Muscle layer of colon (tissue), 2 donors: ENCODE data around the gene TIMM23.
"Not testable (repeated sequence)": the region's sequence is repeated elsewhere in the genome, so short reads cannot be mapped to it uniquely, and the experiment has no call there.

Experiments used
- H3K27ac ChIP-seq: one replicate; pipeline ENCODE4 v1.7.0; 2013; ENCODE audit warnings: low read depth, mild to moderate bottlenecking, low read length, moderate library complexity
- H3K27me3 ChIP-seq, 2 donors: one replicate each; pipeline ENCODE4 v1.7.0; 2013; ENCODE audit warnings: low read length in 2 of 2, mild to moderate bottlenecking in 2 of 2; ENCODE audit not compliant: insufficient read depth in 2 of 2, control insufficient read depth in 1 of 2
- H3K36me3 ChIP-seq: one replicate; pipeline ENCODE4 v1.7.0; 2013; ENCODE audit warnings: mild to moderate bottlenecking, low read length; ENCODE audit not compliant: insufficient read depth
- H3K4me1 ChIP-seq: one replicate; pipeline ENCODE4 v1.7.0; 2013; ENCODE audit warnings: mild to moderate bottlenecking, low read length; ENCODE audit not compliant: insufficient read depth
- H3K4me3 ChIP-seq, 2 donors: one replicate each; pipeline ENCODE4 v1.7.0; 2013; ENCODE audit warnings: low read length in 2 of 2, low read depth in 1 of 2, mild to moderate bottlenecking in 1 of 2, moderate library complexity in 1 of 2
- H3K9ac ChIP-seq: one replicate; pipeline ENCODE4 v1.7.0; 2013; ENCODE audit warnings: low read length
- H3K9me3 ChIP-seq: one replicate; pipeline ENCODE4 v1.7.0; 2013; ENCODE audit warnings: mild to moderate bottlenecking, low read length
- donor health status: abdominal sarcoma.
- donor health status: Adenocarcinoma of cecum.

TIMM23 gene

DNA sequence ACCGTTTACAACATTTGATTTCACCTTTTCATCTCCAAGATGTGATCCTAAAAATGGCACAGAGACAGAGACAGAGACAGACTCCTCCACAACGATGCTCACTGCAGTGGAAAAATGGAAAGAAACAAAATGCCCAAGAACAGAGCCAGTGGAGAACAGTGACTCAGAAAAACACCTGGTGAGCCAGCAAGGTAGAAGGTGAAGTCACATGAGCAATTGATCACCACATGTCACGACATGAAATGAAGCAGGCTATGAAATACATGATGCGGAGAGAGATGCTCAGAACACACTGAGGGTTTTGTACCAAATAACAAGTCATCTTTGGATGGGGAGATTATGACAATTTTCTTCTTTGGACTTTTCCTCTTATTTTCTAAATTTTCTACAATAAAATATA, 70.2 kb downstream of the TIMM23 start:
- no peaks in the 10 kb centered on the region for H3K4me1 ChIP-seq
- H3K27ac ChIP-seq = no peak overlapping the region
- H3K9me3 ChIP-seq = no peaks in the 10 kb centered on the region
- no peaks in the 10 kb centered on the region for H3K36me3 ChIP-seq
- H3K9ac ChIP-seq = no peak overlapping the region
- no peaks in the 10 kb centered on the region for H3K27me3 ChIP-seq
- no peak overlapping the region for H3K4me3 ChIP-seq

DNA sequence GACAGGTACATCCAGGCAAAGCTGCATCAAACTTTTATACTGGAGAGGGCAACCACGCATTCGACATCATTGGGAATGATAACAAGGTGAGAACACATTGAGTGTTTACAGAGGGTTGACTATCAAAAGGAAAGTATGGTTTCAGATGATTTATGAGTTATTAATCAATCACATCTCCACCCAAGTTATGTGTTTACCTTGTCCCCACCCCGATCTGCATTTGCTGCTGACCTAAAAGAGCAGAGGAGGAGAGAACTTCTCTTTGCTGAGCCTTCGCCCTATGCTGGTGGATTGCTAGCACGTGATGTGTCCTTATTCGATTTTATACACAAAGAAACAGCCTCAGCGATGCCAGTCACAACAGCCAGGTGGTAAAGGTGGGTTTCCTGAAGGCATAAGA, 74.0 kb downstream of the TIMM23 start, which contains the start of gene MSMB:
MSMB (minus strand) TSS at position 9 of the 400 bp plus-strand sequence. CDS start 32 bp downstream, outside the sequence.
- Histone ChIP-seq H3K4me3 (no peak within 1 kb of the TSS), H3K9me3 (no peaks in the 10 kb centered on the region), H3K36me3 (no peaks in the 10 kb centered on the region), H3K27ac (no peak within 1 kb of the TSS), H3K4me1 (no peaks in the 10 kb centered on the region), H3K27me3 (no peaks in the 10 kb centered on the region), H3K9ac (no peak within 1 kb of the TSS)

DNA sequence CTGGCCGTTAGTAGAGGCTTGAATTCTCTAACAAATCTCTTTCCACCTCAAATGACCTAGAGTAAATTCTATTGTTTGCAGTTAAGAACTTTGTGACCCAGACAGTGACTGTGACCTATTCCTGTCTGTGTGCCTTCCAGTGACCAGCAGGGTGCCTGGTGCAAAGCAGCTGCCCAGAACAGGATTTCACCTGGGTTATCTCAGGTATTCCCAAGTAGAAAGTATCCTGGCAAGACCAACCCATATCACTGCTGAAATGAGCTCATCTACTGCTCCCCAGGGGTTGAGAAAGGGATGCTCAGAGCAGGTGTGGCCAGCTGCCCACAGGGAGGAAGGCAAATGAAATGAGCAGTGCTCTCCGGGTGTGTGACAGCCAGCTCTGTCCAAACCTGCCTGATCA, 75.9 kb downstream of the TIMM23 start:
- Histone ChIP-seq H3K27ac (no peak overlapping the region), H3K9me3 (no peaks in the 10 kb centered on the region), H3K4me1 (no peaks in the 10 kb centered on the region), H3K27me3 (no peaks in the 10 kb centered on the region), H3K9ac (no peak overlapping the region), H3K4me3 (no peak overlapping the region), H3K36me3 (no peaks in the 10 kb centered on the region)

GRCh38 chr10:46049497-46049831, 77.2 kb downstream of the TIMM23 start:
- not testable (repeated sequence) for H3K27ac ChIP-seq, H3K9ac ChIP-seq

DNA sequence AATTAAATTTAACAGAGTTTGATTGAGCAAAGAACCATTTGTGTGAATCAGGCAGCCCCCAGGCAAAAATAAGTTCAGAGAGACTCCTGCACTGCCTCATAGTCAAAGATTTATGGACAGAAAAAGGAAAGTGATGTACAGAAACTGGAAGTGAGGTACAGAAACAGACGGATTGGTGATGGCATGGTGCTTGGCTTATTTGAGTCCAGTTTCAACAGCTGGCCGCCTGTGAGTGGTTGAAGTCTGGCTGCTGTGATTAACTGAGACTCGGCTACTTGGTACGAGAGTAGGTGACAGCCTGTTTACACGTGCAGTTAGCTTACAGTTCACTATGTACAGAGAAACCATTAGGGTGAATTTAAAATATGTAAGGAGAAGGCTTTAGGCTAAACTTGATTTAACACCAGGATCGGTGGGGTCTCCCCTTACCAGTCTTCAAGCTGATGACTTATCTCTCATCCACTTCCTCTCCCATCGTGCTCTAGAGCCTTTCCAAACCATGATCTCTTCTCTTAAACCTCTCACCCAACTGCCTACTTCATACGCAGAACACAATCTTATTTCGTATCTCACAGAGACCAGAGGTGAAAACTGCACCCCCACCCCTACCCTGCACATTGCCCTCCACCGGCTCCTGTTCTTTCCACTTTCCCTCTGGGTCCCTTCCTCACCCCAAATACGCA, 78.8 kb downstream of the TIMM23 start:
- Histone ChIP-seq H3K9ac (no peak overlapping the region), H3K4me3 (no peak overlapping the region), H3K27ac (no peak overlapping the region), H3K36me3 (no peaks in the 10 kb centered on the region), H3K4me1 (no peaks in the 10 kb centered on the region), H3K9me3 (no peaks in the 10 kb centered on the region), H3K27me3 (no peaks in the 10 kb centered on the region)

More at GRCh38 chr10:46049497-46049831, 77.2 kb downstream of the TIMM23 start:
- H3K4me3 ChIP-seq, H3K4me1 ChIP-seq, H3K36me3 ChIP-seq, H3K9me3 ChIP-seq, H3K27me3 ChIP-seq: not testable (repeated sequence)

DNA sequence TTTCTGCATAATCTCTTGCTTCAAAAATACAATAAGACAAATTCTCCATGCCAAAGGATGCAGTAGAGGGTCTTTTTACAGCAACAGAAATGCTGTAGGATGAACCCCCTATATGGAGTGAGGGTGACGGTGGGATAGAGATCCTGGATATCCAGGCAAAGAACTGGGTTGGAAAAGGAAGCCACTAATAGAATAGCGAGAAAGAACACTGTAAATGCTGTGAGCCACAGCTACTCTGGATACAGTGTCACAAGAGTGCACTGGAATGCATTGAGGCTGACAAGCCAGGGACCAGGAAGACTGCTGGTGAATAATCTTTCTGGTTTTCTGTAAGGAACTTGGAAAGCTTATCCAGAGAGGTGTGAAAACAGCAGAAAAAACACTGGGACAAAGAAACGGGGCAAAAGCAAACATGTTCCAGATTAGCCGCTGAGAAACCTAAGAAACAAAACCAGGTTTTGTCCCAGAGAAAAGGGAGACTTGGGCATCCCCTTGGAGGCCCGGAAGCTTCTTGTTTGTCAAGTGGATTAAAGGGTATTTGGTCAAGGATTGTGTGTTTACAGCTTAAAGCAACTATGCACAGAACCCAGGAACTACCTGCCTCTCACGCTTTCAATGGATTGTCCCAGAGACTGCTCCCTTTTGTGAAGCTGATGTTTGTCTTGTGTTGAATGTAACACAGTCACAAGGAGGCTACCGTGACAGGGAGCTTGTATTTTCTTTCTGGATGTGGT, 79.9 kb downstream of the TIMM23 start:
- no peaks in the 10 kb centered on the region for H3K9me3 ChIP-seq
- no peak overlapping the region for H3K27ac ChIP-seq
- no peak overlapping the region for H3K4me3 ChIP-seq
- no peaks in the 10 kb centered on the region for H3K27me3 ChIP-seq
- no peaks in the 10 kb centered on the region for H3K36me3 ChIP-seq
- H3K9ac ChIP-seq = no peak overlapping the region
- H3K4me1 ChIP-seq = no peaks in the 10 kb centered on the region

DNA sequence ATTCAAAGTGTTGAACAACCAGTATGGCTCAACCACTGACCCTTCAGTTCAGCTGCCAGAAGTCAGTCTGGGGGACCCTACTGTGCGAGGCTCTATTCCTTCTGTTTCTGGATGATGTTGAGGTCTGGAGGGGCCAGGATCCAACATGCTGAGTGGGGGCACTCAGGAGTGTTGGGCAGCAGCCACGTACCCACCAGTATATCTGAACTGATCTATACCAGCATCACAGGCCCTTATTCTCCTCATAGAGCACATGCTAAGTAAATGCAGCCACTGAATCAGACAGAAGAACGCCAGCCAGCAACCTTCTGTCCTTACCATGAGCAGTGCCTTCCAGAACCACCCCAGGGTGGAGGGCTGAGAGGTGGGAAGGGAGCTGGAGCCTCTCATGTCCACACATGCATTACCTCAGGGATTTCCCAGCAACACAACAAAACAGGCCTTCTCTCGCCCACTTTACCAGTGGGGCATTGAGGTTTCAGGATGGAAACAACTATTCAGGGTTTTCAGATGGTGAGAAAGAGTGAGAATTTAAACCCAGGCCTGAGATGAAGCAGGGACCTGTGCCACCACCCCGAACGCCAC, 80.6 kb downstream of the TIMM23 start:
- Histone ChIP-seq H3K9me3 (no peaks in the 10 kb centered on the region), H3K9ac (no peak overlapping the region), H3K4me1 (no peaks in the 10 kb centered on the region), H3K27ac (no peak overlapping the region), H3K4me3 (no peak overlapping the region), H3K36me3 (no peaks in the 10 kb centered on the region), H3K27me3 (no peaks in the 10 kb centered on the region)
